DND-41 (cell line): Measurements from ENCODE around the gene HELZ2.

ENCODE experiments used
- ATAC-seq: fragments of 200-7000 bp; cut with Tn5 transposase; 3 replicates; pipeline ENCODE4 v1.9.1; 2021; ENCODE audit warnings: low read depth; ENCODE audit not compliant: insufficient read depth
- DNase-seq: peaks from one replicate; pipeline ENCODE4 v3.0.0-alpha.2; 2020
- H2AFZ ChIP-seq: 2 replicates; pipeline ENCODE4 v1.6.0; 2012; ENCODE audit warnings: low read depth, low read length
- H3K27ac ChIP-seq: 2 replicates; pipeline ENCODE4 v1.5.1; 2012; ENCODE audit warnings: low read length, inconsistent platforms
- H3K27me3 ChIP-seq: fragments of 200-600 bp; sonication (generic); 2 replicates; pipeline ENCODE4 v1.6.0; 2012; ENCODE audit warnings: low read length, mild to moderate bottlenecking, inconsistent platforms; ENCODE audit not compliant: insufficient read depth, poor library complexity
- H3K36me3 ChIP-seq: 2 replicates; pipeline ENCODE4 v1.5.1; 2012; ENCODE audit warnings: low read length, inconsistent platforms; ENCODE audit not compliant: insufficient read depth
- H3K4me1 ChIP-seq: 2 replicates; pipeline ENCODE4 v1.5.1; 2012; ENCODE audit warnings: mild to moderate bottlenecking, low read length; ENCODE audit not compliant: insufficient read depth
- H3K4me2 ChIP-seq: 2 replicates; pipeline ENCODE4 v1.6.0; 2012; ENCODE audit warnings: mild to moderate bottlenecking, moderate library complexity, low read length, inconsistent platforms; ENCODE audit not compliant: insufficient read depth
- H3K4me3 ChIP-seq, 2 experiments: fragments of 200-600 bp in 1 of 2; shearing (Covaris generic) in 1 of 2; 2 replicates each; pipeline ENCODE4 v1.5.1; 2012 to 2016; ENCODE audit warnings: inconsistent platforms in 2 of 2, low read length in 2 of 2, mild to moderate bottlenecking in 2 of 2, low read depth in 1 of 2, moderate library complexity in 1 of 2
- H3K79me2 ChIP-seq: 2 replicates; pipeline ENCODE4 v1.6.0; 2012; ENCODE audit warnings: low read length, inconsistent platforms; ENCODE audit not compliant: insufficient read depth
- H3K9ac ChIP-seq: 2 replicates; pipeline ENCODE4 v1.6.0; 2012; ENCODE audit warnings: low read depth, mild to moderate bottlenecking, inconsistent platforms, low read length, moderate library complexity
- H3K9me3 ChIP-seq: 2 replicates; pipeline ENCODE4 v1.5.1; 2012; ENCODE audit warnings: low read length, moderate library complexity, mild to moderate bottlenecking, inconsistent platforms; ENCODE audit not compliant: insufficient read depth, severe bottlenecking
- H4K20me1 ChIP-seq: 2 replicates; pipeline ENCODE4 v1.6.0; 2012; ENCODE audit warnings: low read length; ENCODE audit not compliant: insufficient read depth
- CTCF ChIP-seq: IDR thresholded peaks from 2 replicates; pipeline ENCODE4 v1.5.1; 2012; ENCODE audit warnings: borderline replicate concordance, low read length, moderate library complexity, mild to moderate bottlenecking; ENCODE audit not compliant: poor library complexity, severe bottlenecking; ENCODE audit errors: extremely low read depth
- EZH2 ChIP-seq: IDR thresholded peaks from 3 replicates; pipeline ENCODE4 v1.6.1; 2012; ENCODE audit warnings: borderline replicate concordance, low read depth, mild to moderate bottlenecking, moderate library complexity, low read length, inconsistent platforms; ENCODE audit not compliant: severe bottlenecking

The HELZ2 gene

GRCh38 chr20:63537525-63538203 lies 36.4 kb downstream of the HELZ2 start:
- Histone ChIP-seq H2AFZ (peak overlapping the region; percentile 79), H3K79me2 (no peaks in the 10 kb centered on the region), H3K27me3 (no peaks in the 10 kb centered on the region), H3K4me1 (peaks cover 21% of the 10 kb centered on the region), H3K4me3 (peak overlapping the region in 1 of 2 experiments; percentile 56; a peak in 2 of 4 replicates), H3K27ac (peak overlapping the region; percentile 71), H4K20me1 (peaks cover 6% of the 10 kb centered on the region; the same call in 1 of the 2 replicates), H3K9ac (peak overlapping the region; percentile 50), H3K4me2 (peak overlapping the region; percentile 77), H3K9me3 (no peaks in the 10 kb centered on the region), H3K36me3 (no peaks in the 10 kb centered on the region)
- TF ChIP-seq CTCF (peak; percentile 99), EZH2 (no peak)
- peak; percentile 94 for ATAC-seq
- peak; percentile 95 for DNase-seq

GRCh38 chr20:63536997-63537524 lies 37.0 kb downstream of the HELZ2 start, which contains the start of gene PTK6:
PTK6 (minus strand) TSS chr20:63537376; CDS start chr20:63537314, 62 bp downstream.
- no peak for DNase-seq
- peak within 1 kb of the TSS; percentile 50 for H3K9ac ChIP-seq
- no peaks in the 10 kb centered on the region for H3K9me3 ChIP-seq
- H3K36me3 ChIP-seq = no peaks in the 10 kb centered on the region
- peak within 1 kb of the TSS; percentile 77 for H3K4me2 ChIP-seq
- H3K27ac ChIP-seq = peak within 1 kb of the TSS; percentile 71
- no peaks in the 10 kb centered on the region for H3K27me3 ChIP-seq
- H3K79me2 ChIP-seq = no peaks in the 10 kb centered on the region
- ATAC-seq = no peak
- peaks cover 21% of the 10 kb centered on the region for H3K4me1 ChIP-seq
- peaks cover 7% of the 10 kb centered on the region; the same call in 1 of the 2 replicates for H4K20me1 ChIP-seq
- TF ChIP-seq CTCF = no peak
- peak within 1 kb of the TSS in 1 of 2 experiments; percentile 56; a peak in 2 of 4 replicates for H3K4me3 ChIP-seq
- peak within 1 kb of the TSS; percentile 79 for H2AFZ ChIP-seq

GRCh38 chr20:63536241-63536977 lies 37.6 kb downstream of the HELZ2 start:
- Histone ChIP-seq H3K4me1 (peaks cover 21% of the 10 kb centered on the region), H3K9me3 (no peaks in the 10 kb centered on the region), H3K79me2 (no peaks in the 10 kb centered on the region), H3K4me2 (no peak overlapping the region), H3K27ac (no peak overlapping the region), H4K20me1 (peaks cover 8% of the 10 kb centered on the region; the same call in 1 of the 2 replicates), H3K4me3 (no peak overlapping the region), H2AFZ (no peak overlapping the region), H3K27me3 (no peaks in the 10 kb centered on the region), H3K36me3 (no peaks in the 10 kb centered on the region), H3K9ac (no peak overlapping the region)
- ATAC-seq (no peak), DNase-seq (no peak)
- TF ChIP-seq EZH2 = no peak
